Measurements from ENCODE around the gene CETN3.

Gene CETN3

DNA sequence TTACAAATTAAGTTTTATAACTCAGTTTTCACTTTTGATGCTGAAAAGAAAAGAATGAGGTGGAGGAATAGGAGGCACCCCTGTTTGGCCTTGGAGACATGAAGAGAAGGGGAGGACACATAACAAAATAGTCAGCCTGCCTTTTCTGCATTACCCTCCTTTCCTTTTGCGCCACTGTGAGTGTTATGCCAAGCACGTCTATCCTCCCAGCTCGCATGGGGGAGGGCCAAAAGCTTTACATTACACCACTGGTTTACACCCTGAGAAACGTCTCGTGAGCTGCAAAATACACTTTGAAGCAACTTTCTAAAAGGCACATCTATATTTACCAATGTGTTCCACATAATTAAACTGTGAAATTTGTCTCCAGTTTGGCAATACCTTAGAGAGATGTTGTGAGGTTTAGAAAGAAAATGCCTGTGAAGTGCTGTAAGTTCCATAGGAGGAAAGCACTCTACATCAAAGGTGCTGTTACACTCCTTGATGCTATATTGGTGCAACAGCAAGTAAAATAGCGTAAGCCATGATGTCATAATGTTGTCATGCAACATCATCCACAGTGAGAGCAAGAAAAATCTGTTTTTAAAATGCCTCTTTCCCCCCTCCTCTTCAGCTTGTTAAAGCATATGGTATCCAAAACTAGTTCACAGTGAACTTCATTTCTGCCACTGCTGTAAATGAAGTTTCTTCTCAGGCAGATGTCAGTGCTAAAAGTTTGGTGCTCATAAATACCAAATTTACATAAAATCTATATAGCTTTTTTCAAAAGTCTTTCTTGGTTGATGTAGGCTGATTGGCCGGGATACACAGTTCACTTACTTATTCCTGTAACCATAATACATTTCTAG lies 50.3 kb downstream of the CETN3 start:
- H3K36me3 ChIP-seq: no peaks in the 10 kb centered on the region
- TF ChIP-seq, protein P1, sequence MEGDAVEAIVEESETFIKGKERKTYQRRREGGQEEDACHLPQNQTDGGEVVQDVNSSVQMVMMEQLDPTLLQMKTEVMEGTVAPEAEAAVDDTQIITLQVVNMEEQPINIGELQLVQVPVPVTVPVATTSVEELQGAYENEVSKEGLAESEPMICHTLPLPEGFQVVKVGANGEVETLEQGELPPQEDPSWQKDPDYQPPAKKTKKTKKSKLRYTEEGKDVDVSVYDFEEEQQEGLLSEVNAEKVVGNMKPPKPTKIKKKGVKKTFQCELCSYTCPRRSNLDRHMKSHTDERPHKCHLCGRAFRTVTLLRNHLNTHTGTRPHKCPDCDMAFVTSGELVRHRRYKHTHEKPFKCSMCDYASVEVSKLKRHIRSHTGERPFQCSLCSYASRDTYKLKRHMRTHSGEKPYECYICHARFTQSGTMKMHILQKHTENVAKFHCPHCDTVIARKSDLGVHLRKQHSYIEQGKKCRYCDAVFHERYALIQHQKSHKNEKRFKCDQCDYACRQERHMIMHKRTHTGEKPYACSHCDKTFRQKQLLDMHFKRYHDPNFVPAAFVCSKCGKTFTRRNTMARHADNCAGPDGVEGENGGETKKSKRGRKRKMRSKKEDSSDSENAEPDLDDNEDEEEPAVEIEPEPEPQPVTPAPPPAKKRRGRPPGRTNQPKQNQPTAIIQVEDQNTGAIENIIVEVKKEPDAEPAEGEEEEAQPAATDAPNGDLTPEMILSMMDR (IDR thresholded peaks at IDR 0.05; ENCODE audit: low read depth, low read length): no peak
- no peaks in the 10 kb centered on the region for H3K9me3 ChIP-seq
- no peak for DNase-seq
- H3K27me3 ChIP-seq: no peaks in the 10 kb centered on the region
- no peaks in the 10 kb centered on the region for H3K4me1 ChIP-seq
- no peak overlapping the region for H3K4me3 ChIP-seq (ENCODE audit: low read depth, low read length)

DNA sequence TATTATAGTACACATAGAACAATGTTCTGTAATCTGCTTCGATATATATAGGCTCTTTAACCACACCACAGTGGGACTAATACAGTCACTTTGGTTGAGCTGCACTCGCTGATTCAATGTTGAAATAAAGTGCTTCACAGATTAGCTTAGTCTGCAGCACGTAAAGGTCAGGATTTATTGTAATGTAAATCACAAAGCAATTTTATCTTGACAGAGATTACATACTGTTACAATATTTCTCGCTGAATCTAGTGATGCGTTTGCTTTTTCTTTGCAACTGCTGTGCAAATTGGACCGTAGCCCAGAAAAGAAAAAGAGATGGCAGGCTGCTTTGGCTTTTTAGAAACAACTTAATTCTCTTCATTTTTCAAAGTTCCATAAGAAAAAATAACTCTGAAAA lies 52.9 kb downstream of the CETN3 start:
- H3K36me3 ChIP-seq: no peaks in the 10 kb centered on the region
- H3K4me1 ChIP-seq: no peaks in the 10 kb centered on the region
- H3K27me3 ChIP-seq: no peaks in the 10 kb centered on the region
- TF ChIP-seq, protein P1 (IDR thresholded peaks at IDR 0.05; ENCODE audit: low read depth, low read length): no peak
- no peak for DNase-seq
- no peaks in the 10 kb centered on the region for H3K9me3 ChIP-seq
- H3K4me3 ChIP-seq (ENCODE audit: low read depth, low read length): no peak overlapping the region

DNA sequence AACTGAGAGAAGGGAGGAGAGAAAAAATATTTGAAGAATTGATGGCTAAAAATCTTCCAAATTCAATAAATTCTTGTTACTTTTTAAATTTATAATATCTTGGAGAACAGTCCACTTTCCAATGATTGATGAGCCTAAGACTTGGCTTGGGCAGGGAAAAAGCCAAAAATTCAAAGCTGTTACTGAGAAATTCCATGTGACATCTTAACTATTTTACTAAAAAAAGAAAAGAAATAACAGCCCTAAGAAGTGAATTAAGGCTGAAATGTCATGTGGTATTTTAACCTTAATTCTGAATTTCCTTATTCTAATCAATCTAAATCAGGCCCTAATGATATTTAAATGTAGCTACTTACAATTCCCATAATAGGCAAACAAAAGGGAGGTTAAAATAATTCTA lies 53.4 kb downstream of the CETN3 start:
- TF ChIP-seq, protein P1 (IDR thresholded peaks at IDR 0.05; ENCODE audit: low read depth, low read length): no peak

DNA sequence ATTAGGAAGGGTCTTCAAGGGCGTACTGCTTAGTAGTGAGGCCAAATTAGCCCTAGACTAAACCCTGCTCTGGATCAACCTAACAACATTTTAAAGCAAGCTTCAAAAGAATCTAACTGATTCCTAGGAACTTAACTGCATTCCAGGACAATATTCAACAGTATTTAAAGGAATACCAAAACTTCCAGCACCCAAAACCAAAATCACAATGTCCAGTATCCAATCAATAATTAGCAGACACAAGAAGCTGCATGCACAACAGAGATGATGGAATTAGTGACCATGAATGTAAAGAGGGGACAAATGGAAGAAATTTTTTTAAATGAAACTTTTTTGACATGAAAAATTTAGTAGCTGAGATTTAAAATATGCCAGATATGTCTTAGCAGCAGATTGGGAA lies 53.9 kb downstream of the CETN3 start:
- no peaks in the 10 kb centered on the region for H3K27me3 ChIP-seq
- H3K36me3 ChIP-seq: no peaks in the 10 kb centered on the region
- no peaks in the 10 kb centered on the region for H3K9me3 ChIP-seq
- no peaks in the 10 kb centered on the region for H3K4me1 ChIP-seq
- TF ChIP-seq, protein P1 (IDR thresholded peaks at IDR 0.05; ENCODE audit: low read depth, low read length): no peak
- H3K4me3 ChIP-seq (ENCODE audit: low read depth, low read length): no peak overlapping the region
- DNase-seq: no peak

More for the DNA sequence above, 53.4 kb downstream of the CETN3 start:
- H3K4me3 ChIP-seq (ENCODE audit: low read depth, low read length): no peak overlapping the region
- no peak for DNase-seq
- H3K36me3 ChIP-seq: no peaks in the 10 kb centered on the region
- no peaks in the 10 kb centered on the region for H3K27me3 ChIP-seq
- no peaks in the 10 kb centered on the region for H3K4me1 ChIP-seq
- no peaks in the 10 kb centered on the region for H3K9me3 ChIP-seq

DNA sequence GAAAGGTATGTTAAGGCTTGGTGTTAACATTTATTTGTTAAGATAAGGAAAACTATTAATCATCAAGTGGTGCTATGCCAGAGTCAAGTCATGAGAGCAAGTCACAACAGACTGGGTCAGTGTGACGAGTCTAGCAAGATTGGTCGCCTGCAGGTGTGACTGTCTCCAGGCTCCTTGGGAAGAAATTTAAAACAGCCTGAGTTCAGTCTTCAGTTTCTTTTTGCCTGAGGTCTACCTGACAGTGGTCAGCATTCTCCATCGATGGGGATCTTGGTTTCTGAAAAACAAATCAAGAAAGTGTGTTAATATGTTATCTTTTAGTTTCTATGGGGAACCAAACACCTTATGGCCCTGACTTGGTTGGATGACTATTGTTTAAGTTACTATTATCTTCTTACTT lies 56.3 kb downstream of the CETN3 start:
- Histone ChIP-seq H3K9me3 (no peaks in the 10 kb centered on the region), H3K4me1 (no peaks in the 10 kb centered on the region), H3K4me3 (ENCODE audit: low read depth, low read length) (no peak overlapping the region), H3K27me3 (no peaks in the 10 kb centered on the region), H3K36me3 (no peaks in the 10 kb centered on the region)
- DNase-seq: no peak
- TF ChIP-seq, protein P1 (IDR thresholded peaks at IDR 0.05; ENCODE audit: low read depth, low read length): no peak

DNA sequence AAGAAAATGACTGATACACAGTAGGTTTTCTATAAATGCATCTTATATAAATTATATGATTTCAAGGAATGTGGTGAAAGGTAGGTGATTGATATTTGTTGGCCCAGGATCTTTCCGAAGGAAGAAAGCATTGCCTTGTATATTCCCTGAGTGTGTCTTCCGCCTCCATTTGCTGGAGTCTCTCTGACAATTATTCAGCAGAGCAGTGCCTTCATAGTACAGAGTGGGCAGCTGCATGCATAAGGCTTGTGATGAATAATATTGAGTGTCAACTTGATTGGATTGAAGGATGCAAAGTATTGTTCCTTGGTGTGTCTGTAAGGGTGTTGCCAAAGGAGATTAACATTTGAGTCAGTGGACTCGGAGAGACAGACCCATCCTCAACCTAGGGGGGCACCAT lies 58.5 kb downstream of the CETN3 start:
- no peaks in the 10 kb centered on the region for H3K9me3 ChIP-seq
- no peaks in the 10 kb centered on the region for H3K4me1 ChIP-seq
- H3K36me3 ChIP-seq: no peaks in the 10 kb centered on the region
- no peak overlapping the region for H3K4me3 ChIP-seq (ENCODE audit: low read depth, low read length)
- no peaks in the 10 kb centered on the region for H3K27me3 ChIP-seq
- TF ChIP-seq, protein P1 (IDR thresholded peaks at IDR 0.05; ENCODE audit: low read depth, low read length): no peak
- no peak for DNase-seq
